GM12878 (cell line): ENCODE results near the gene CMAS. TPM values are rescaled to one million over a fixed set of nuclear protein-coding genes. Genes with fewer than 3 reads are reported as not detected.

Source experiments
- ATAC-seq: fragments of 200-7000 bp; cut with Tn5 transposase; 3 replicates; pipeline ENCODE4 v1.9.1; 2020; ENCODE audit warnings: mild to moderate bottlenecking, moderate library complexity
- BruUV-seq: library from RNA; stranded (reverse); fragments of 400-500 nt; replicated peaks from 2 replicates; lab custom pipeline; 2021; lab: Mats Ljungman, UMichigan
- CTCF ChIA-PET: fragments of 300-600 bp; sonication (Branson Sonifier 250); formaldehyde crosslinking; extraction: SDS; loops from one replicate; lab custom pipeline; 2021; ENCODE audit warnings: inconsistent platforms; lab: Yijun Ruan, JAX
- POLR2A ChIA-PET: fragments of 350-600 bp; formaldehyde crosslinking; extraction: SDS; loops from one replicate; lab custom pipeline; 2021; ENCODE audit warnings: inconsistent platforms; lab: Charles Lee
- RAD21 ChIA-PET: fragments of 300-600 bp; sonication (Branson Sonifier 250); formaldehyde crosslinking; loops from one replicate; lab custom pipeline; 2023; ENCODE audit warnings: antibody characterized with exemption; ENCODE audit not compliant: unreplicated experiment; lab: Charles Lee
- SMC1A ChIA-PET: fragments of 300-600 bp; sonication (Branson Sonifier 250); formaldehyde crosslinking; loops from one replicate; lab custom pipeline; 2023; ENCODE audit not compliant: unreplicated experiment, uncharacterized antibody; lab: Charles Lee
- DNase-seq: peaks from one replicate; pipeline ENCODE4 v3.0.0-alpha.2; 2011; ENCODE audit warnings: low read depth, low spot score
- FAIRE-seq: peaks from 3 replicates; lab custom pipeline; 2011; peaks lifted over from hg19 to GRCh38; lab: Jason Lieb, UNC
- H2AFZ ChIP-seq: 2 replicates; pipeline ENCODE4 v1.6.0; 2011; ENCODE audit warnings: low read depth, low read length, control low read depth; ENCODE audit not compliant: control insufficient read depth
- H3K27ac ChIP-seq: 2 replicates; pipeline ENCODE4 v1.5.1; 2011; ENCODE audit warnings: control low read depth; ENCODE audit not compliant: control insufficient read depth, insufficient read depth
- H3K27me3 ChIP-seq, 2 experiments: replicated peaks in 1 of 2; 2 replicates each; pipeline versions ENCODE4 v1.6.0 to v1.6.1; 2011; ENCODE audit warnings: low read length in 1 of 2; ENCODE audit not compliant: control insufficient read depth in 2 of 2, insufficient read depth in 2 of 2
- H3K36me3 ChIP-seq, 2 experiments: 2 replicates each; pipeline ENCODE4 v1.5.1; 2011; ENCODE audit warnings: low read length in 1 of 2; ENCODE audit not compliant: control insufficient read depth in 2 of 2, insufficient read depth in 2 of 2
- H3K4me1 ChIP-seq: 2 replicates; pipeline ENCODE4 v1.6.1; 2011; ENCODE audit warnings: mild to moderate bottlenecking, low read length, moderate library complexity, mixed read lengths; ENCODE audit not compliant: control insufficient read depth, insufficient read depth
- H3K4me2 ChIP-seq: 2 replicates; pipeline ENCODE4 v1.6.0; 2011; ENCODE audit warnings: control low read depth; ENCODE audit not compliant: control insufficient read depth, insufficient read depth
- H3K4me3 ChIP-seq: fragments of 200-600 bp; sonication (generic); 2 replicates; pipeline ENCODE4 v1.5.1; 2016
- H3K79me2 ChIP-seq: 2 replicates; pipeline ENCODE4 v1.6.0; 2011; ENCODE audit warnings: low read length; ENCODE audit not compliant: control insufficient read depth, insufficient read depth
- H3K9ac ChIP-seq: 2 replicates; pipeline ENCODE4 v1.8.0; 2011; ENCODE audit warnings: low read length, control low read depth, mixed read lengths; ENCODE audit not compliant: control insufficient read depth, insufficient read depth
- H3K9me3 ChIP-seq: replicated peaks from 3 replicates; pipeline ENCODE4 v1.5.1; 2011; ENCODE audit warnings: mild to moderate bottlenecking, low read length; ENCODE audit not compliant: control insufficient read depth, insufficient read depth
- H4K20me1 ChIP-seq: 2 replicates; pipeline ENCODE4 v1.6.0; 2011; ENCODE audit not compliant: control insufficient read depth, insufficient read depth
- BHLHE40 ChIP-seq, 2 experiments: fragments of 450-650 bp in 1 of 2; IDR thresholded peaks; 2 replicates each; pipeline ENCODE4 v1.6.1; 2011 to 2017; ENCODE audit warnings: low read depth in 2 of 2, borderline replicate concordance in 1 of 2, improper control_type of control experiment in 1 of 2, low read length in 1 of 2, mild to moderate bottlenecking in 1 of 2
- CREB1 ChIP-seq: IDR thresholded peaks from 2 replicates; pipeline ENCODE4 v1.6.1; 2012; ENCODE audit warnings: low read depth, mild to moderate bottlenecking, inconsistent platforms
- EP300 ChIP-seq, 2 experiments: fragments of 150-350 bp in 1 of 2; IDR thresholded peaks; 2 replicates each; pipeline ENCODE4 v1.6.1; 2011 to 2012; ENCODE audit warnings: low read depth in 2 of 2, low read length in 2 of 2, borderline replicate concordance in 1 of 2, improper control_type of control experiment in 1 of 2, inconsistent platforms in 1 of 2; ENCODE audit not compliant: control insufficient read depth in 1 of 2
- MXI1 ChIP-seq: fragments of 150-350 bp; IDR thresholded peaks from 2 replicates; pipeline ENCODE4 v1.6.1; 2011; ENCODE audit warnings: low read depth, mild to moderate bottlenecking, inconsistent platforms, low read length, improper control_type of control experiment
- NKRF ChIP-seq: fragments of 450-650 bp; conservative IDR thresholded peaks from 2 replicates; pipeline ENCODE4 v1.6.1; 2017; ENCODE audit warnings: mild to moderate bottlenecking, moderate library complexity
- WGBS: methylation state at CpG from one replicate; pipeline ENCODE4 v1.1.6; 2016; ENCODE audit warnings: low lambda C conversion rate; ENCODE audit not compliant: insufficient replicate concordance, insufficient coverage; ENCODE audit errors: missing lambda C conversion rate; 5-methylcytosine and 5-hydroxymethylcytosine counted together
- in situ Hi-C: fragments of 300-500 bp; cut with MboI; formaldehyde crosslinking; loops from 9 replicates; pipeline ENCODE4 v1.14.3; 2018; ENCODE audit warnings: mixed read lengths
- intact Hi-C: fragments of 100-400 bp; cut with micrococcal nuclease; formaldehyde crosslinking; loops from one replicate; pipeline ENCODE4 v1.14.2; 2022; ENCODE audit not compliant: unreplicated experiment
- polyA plus RNA-seq, 11 experiments: library from polyadenylated mRNA; depleted of rRNA in 4 of 11; unstranded in 6 of 11; stranded (reverse) in 5 of 11; fragments of >200 nt; fragmentation: Nextera tagmentation in 4 of 11; fragmentation: Illumina TruSeq in 1 of 11; extraction: Ambion mirVana in 4 of 11; extraction: Trizol in 1 of 11; gene quantifications; 1 replicate in 1 of 11; 2 replicates in 10 of 11; pipeline versions ENCODE4 v1.2.1 to v1.2.3, GENCODE V29; 2011 to 2016; ENCODE audit warnings: inconsistent platforms in 2 of 11, missing spikeins in 2 of 11, low read depth in 1 of 11
- total RNA-seq, 4 experiments: library from RNA; depleted of rRNA in 3 of 4; stranded (reverse); fragments of >200 nt in 3 of 4; fragmentation: Illumina TruSeq in 1 of 4; extraction: Trizol in 1 of 4; gene quantifications; 2 replicates each; pipeline versions ENCODE4 v1.2.1 to v1.2.3, GENCODE V29; 2013 to 2021
- TF ChIP-seq, protein P1 (sequence below): fragments of 450-650 bp; IDR thresholded peaks from 2 replicates; pipeline ENCODE4 v1.6.1; 2017; ENCODE audit warnings: mild to moderate bottlenecking, moderate library complexity

The CMAS gene
- total and polyA plus RNA-seq, 10 of the 15 experiments (the other 5 are each of a cell fraction or from before 2014, with no cell fraction given), result 12.9 to 73.2 (median 30.8) TPM

DNA sequence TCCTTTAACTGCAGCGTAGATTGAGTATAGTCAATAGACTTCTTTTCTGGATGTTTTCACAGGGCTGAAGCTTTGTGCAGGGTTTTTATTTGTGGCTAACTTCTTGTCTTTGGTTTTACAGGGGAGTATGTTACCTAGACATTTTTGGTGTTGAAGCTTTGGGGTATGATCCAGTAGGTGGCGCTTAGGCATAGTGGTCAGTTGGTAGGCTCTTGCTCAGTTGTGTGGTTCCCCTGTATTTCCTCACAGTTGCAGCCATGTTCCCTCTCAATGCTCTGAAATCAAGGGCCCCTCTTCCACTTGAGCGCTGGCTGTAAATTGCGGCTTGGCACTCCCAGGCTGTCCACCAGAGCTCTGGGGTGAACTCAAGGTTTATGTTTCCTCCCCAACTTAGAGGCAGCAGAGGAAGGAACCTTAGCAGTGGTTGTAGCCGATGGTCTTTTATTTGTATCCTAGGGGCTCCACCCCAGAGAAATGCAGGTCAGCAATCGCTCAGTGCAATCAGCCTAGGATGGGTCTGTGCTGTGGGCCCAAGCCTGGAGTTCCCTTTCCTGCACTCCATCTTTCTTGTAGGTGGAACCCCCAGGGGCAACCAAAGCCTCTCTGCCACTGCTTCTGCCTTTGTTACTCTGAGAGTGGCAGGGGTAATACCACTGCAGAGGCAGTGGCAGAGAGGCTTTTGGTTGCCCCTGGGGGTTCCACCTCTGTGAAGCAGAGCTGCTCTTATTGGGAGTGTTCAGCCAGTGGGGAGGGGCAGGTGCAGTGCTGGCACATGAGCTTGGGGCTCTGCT lies 55.1 kb downstream of the CMAS start (continued):
- no peak for TF ChIP-seq MXI1
- TF ChIP-seq, all 136 proteins: peak for 5

GRCh38 chr12:22101749-22102243 lies 55.8 kb downstream of the CMAS start:
- DNase-seq (no peak), FAIRE-seq (no peak), ATAC-seq (peak; percentile 61)
- Histone ChIP-seq H3K4me3 (no peak overlapping the region), H3K27me3 (no peaks in the 10 kb centered on the region), H3K4me2 (no peak overlapping the region), H4K20me1 (no peaks in the 10 kb centered on the region), H3K36me3 (no peaks in the 10 kb centered on the region), H2AFZ (no peak overlapping the region; the same call in 1 of the 2 replicates), H3K4me1 (peaks cover 2% of the 10 kb centered on the region; the same call in 1 of the 2 replicates), H3K27ac (no peak overlapping the region), H3K9me3 (no peaks in the 10 kb centered on the region), H3K9ac (no peak overlapping the region), H3K79me2 (no peaks in the 10 kb centered on the region)
- in situ Hi-C loops, result loop anchor here (10.0 kb wide), 1 partner anchor 343 kb away; no protein-coding TSS in a partner anchor
- BruUV-seq, result no TSS peak
- SMC1A ChIA-PET, result interaction anchor here (0.8 to 2.1 kb wide), 2 partner anchors 71 to 355 kb away, joined by 3 to 6 read pairs; no protein-coding TSS in a partner anchor
- 34% methylated on average over 5 of the region's 5 CpGs for WGBS
- RAD21 ChIA-PET, result interaction anchor here (0.5 to 2.3 kb wide), 2 partner anchors 155 to 342 kb away, joined by 3 to 8 read pairs; no protein-coding TSS in a partner anchor
- POLR2A ChIA-PET, result no interaction called here
- TF ChIP-seq NKRF, result no peak
- 0 out of 4 replicates have a peak, but pooled peaks of 1 of the 2 experiments have one; percentile 10 for TF ChIP-seq BHLHE40 (IDR thresholded peaks at IDR 0.05; ENCODE audit: borderline replicate concordance in 1 of 2, low read depth in 2 of 2, low read length in 1 of 2)
- TF ChIP-seq CREB1, result no peak
- TF ChIP-seq, protein P1, sequence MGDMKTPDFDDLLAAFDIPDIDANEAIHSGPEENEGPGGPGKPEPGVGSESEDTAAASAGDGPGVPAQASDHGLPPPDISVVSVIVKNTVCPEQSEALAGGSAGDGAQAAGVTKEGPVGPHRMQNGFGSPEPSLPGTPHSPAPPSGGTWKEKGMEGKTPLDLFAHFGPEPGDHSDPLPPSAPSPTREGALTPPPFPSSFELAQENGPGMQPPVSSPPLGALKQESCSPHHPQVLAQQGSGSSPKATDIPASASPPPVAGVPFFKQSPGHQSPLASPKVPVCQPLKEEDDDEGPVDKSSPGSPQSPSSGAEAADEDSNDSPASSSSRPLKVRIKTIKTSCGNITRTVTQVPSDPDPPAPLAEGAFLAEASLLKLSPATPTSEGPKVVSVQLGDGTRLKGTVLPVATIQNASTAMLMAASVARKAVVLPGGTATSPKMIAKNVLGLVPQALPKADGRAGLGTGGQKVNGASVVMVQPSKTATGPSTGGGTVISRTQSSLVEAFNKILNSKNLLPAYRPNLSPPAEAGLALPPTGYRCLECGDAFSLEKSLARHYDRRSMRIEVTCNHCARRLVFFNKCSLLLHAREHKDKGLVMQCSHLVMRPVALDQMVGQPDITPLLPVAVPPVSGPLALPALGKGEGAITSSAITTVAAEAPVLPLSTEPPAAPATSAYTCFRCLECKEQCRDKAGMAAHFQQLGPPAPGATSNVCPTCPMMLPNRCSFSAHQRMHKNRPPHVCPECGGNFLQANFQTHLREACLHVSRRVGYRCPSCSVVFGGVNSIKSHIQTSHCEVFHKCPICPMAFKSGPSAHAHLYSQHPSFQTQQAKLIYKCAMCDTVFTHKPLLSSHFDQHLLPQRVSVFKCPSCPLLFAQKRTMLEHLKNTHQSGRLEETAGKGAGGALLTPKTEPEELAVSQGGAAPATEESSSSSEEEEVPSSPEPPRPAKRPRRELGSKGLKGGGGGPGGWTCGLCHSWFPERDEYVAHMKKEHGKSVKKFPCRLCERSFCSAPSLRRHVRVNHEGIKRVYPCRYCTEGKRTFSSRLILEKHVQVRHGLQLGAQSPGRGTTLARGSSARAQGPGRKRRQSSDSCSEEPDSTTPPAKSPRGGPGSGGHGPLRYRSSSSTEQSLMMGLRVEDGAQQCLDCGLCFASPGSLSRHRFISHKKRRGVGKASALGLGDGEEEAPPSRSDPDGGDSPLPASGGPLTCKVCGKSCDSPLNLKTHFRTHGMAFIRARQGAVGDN, result no peak
- no peak for TF ChIP-seq EP300 (IDR thresholded peaks at IDR 0.05; ENCODE audit: borderline replicate concordance in 1 of 2, control insufficient read depth in 1 of 2, low read depth in 2 of 2, low read length in 2 of 2)
- intact Hi-C loops, result loop anchor here (1.0 to 5.0 kb wide), 3 partner anchors 234 to 356 kb away; no protein-coding TSS in a partner anchor
- CTCF ChIA-PET, result interaction anchor here (1.0 to 3.3 kb wide), 11 partner anchors 12 to 357 kb away, joined by 3 to 21 read pairs (median 4); no protein-coding TSS in a partner anchor
